Fibroblast of villous mesenchyme (primary cell): ENCODE results near the gene DIMT1. TPM values are rescaled to one million over a fixed set of nuclear protein-coding genes. Genes with fewer than 3 reads are reported as not detected.

ENCODE experiments used
- DNase-seq: peaks from one replicate; pipeline ENCODE4 v3.0.0-alpha.2; 2010; ENCODE audit warnings: low read depth
- H3K4me3 ChIP-seq: 2 replicates; pipeline ENCODE4 v1.5.1; 2011; ENCODE audit warnings: low read depth, mild to moderate bottlenecking, low read length
- total RNA-seq: library from RNA; depleted of rRNA; stranded (reverse); fragments of >200 nt; gene quantifications from 2 replicates; pipeline ENCODE4 v1.2.3, GENCODE V29; 2012
- TF ChIP-seq, protein P1 (sequence below): IDR thresholded peaks from 2 replicates; pipeline ENCODE4 v1.5.1; 2012; ENCODE audit warnings: low read depth, mild to moderate bottlenecking, low read length; ENCODE audit not compliant: insufficient read depth

Gene DIMT1
- total RNA-seq, 1 donor: 47.5 TPM

DNA sequence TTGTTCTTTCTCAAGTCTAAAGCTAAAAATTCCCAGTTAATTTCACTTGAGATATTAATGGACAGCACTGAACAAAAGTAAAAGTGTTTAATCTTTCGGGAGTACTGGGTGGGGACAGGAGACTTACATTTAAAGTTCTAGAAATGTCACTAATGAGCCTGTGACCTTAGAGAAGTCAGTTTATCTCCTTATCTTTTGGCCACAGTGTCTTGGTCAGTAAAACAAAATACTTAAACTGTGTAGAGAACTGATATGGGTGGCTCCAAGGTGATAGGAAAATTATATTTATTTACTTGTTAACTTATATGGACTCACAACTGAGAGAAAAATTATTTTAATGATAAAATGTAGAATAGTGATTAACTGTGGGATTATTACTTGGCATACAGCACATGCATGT lies 17.7 kb upstream of the DIMT1 start:
- DNase-seq: no peak
- no peak overlapping the region for H3K4me3 ChIP-seq
- TF ChIP-seq, protein P1, sequence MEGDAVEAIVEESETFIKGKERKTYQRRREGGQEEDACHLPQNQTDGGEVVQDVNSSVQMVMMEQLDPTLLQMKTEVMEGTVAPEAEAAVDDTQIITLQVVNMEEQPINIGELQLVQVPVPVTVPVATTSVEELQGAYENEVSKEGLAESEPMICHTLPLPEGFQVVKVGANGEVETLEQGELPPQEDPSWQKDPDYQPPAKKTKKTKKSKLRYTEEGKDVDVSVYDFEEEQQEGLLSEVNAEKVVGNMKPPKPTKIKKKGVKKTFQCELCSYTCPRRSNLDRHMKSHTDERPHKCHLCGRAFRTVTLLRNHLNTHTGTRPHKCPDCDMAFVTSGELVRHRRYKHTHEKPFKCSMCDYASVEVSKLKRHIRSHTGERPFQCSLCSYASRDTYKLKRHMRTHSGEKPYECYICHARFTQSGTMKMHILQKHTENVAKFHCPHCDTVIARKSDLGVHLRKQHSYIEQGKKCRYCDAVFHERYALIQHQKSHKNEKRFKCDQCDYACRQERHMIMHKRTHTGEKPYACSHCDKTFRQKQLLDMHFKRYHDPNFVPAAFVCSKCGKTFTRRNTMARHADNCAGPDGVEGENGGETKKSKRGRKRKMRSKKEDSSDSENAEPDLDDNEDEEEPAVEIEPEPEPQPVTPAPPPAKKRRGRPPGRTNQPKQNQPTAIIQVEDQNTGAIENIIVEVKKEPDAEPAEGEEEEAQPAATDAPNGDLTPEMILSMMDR: no peak

DNA sequence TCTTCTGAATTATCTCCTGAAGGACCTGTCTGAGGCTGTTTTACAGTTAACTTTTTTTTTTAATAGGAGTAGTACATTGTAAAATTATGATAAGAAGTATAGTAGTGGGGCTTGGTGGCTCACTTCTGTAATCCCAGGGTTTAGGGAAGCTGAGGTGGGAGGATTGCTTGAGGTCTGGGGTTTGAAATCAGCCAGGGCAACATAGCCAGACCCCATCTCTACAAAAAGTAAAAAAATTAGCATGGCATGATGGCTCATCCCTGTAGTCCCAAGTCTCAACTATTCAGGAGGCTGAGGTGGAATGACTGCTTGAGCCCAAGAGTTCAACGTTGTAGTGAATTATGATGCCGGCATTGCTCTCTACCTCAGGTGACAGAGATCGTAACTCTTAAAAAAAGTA lies 15.9 kb upstream of the DIMT1 start:
- TF ChIP-seq, protein P1: no peak
- DNase-seq: no peak
- H3K4me3 ChIP-seq: no peak overlapping the region

DNA sequence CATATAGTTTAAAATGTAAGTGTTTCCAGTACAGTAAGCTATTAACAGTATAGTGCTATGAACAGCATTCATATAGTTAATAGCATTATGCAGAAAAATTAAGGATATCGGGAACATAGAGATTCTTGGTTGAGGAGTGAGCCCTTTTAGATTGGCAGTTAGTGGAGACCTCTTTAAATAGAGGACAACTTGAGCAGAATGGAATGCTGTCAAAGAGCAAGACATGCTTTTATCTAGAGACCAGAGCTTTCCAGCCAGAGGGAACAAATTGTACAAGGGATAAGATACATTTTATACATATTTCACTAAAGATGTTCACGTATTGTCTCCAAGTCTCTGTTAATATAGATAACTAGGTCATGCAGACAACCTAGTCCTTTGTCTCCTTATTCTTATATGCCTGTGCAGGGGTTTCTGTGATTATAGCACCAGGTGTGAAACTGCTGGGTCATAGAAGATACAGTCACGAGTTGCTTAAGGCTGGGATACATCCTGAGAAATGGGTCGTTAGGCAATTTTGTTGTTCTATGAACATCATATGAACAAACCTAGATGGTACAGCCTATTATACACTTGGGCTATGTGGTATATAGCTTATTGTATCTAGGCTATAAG lies 14.9 kb upstream of the DIMT1 start:
- no peak overlapping the region for H3K4me3 ChIP-seq
- TF ChIP-seq, protein P1: no peak
- no peak for DNase-seq

DNA sequence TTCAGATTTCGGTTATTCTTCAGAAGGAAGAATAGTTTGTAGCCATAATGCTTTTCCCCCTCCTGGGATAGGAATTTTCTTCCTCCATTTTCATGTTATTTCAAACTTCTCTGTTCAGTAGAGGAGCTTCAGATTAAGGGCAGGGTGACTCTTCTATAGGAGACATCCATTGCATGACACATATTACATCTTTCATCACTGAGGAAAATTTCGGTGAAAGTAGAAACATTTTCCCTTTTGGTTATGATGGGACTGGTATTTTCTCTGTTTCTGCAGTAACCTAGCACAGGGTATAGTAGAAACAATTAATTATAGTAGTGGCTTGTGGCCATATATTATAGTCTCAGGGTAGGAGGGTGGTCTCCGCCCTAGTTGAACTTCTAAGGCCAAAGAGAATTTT lies 10.0 kb upstream of the DIMT1 start:
- no peak for DNase-seq
- peak overlapping the region; percentile 95 for H3K4me3 ChIP-seq
- TF ChIP-seq, protein P1: no peak

DNA sequence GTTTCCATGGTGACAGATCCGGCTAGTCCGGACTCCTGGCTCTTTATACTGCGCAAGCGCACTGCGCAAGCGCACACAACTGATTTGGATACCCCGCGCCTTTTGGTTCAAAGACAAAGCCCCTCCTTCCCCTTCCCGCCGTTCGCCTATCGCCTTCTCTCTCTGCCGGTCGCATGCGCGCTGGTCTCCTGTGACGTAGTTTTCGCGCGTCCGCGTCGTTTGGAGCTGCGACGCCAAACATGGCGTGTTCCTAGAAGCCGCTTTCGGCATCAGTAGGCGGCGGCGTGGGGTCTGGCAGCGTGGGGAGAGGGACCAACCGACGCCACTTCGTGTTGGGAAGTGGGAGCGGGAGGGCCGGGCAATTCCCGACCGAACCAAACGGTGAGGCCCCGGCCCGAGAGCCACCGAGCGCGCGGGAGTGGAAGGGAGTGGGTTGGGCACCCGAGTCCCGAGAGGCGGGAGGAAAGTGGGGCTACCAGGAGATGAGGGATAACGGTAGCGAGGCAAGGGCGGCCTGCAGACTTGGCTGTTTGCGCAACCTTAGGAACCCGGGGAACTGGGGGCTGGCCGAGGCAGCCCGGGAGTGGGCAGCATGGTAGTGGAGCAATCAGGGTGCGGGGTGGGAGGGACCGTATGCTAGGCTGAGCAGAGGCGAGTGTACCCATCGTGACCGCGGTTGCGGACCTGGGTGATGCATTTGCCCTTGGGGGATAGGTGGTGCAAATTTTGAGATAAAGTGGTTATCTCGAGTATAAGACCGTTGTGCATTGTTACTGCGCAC lies 9.0 kb upstream of the DIMT1 start, which contains the start of gene IPO11:
Gene IPO11, plus strand, starts transcription at position 215 of the 781 bp plus-strand sequence. CDS start 24,517 bp downstream, outside the sequence.
- peak within 1 kb of the TSS; percentile 95 for H3K4me3 ChIP-seq
- peak; percentile 99 for DNase-seq
- TF ChIP-seq, protein P1: no peak

DNA sequence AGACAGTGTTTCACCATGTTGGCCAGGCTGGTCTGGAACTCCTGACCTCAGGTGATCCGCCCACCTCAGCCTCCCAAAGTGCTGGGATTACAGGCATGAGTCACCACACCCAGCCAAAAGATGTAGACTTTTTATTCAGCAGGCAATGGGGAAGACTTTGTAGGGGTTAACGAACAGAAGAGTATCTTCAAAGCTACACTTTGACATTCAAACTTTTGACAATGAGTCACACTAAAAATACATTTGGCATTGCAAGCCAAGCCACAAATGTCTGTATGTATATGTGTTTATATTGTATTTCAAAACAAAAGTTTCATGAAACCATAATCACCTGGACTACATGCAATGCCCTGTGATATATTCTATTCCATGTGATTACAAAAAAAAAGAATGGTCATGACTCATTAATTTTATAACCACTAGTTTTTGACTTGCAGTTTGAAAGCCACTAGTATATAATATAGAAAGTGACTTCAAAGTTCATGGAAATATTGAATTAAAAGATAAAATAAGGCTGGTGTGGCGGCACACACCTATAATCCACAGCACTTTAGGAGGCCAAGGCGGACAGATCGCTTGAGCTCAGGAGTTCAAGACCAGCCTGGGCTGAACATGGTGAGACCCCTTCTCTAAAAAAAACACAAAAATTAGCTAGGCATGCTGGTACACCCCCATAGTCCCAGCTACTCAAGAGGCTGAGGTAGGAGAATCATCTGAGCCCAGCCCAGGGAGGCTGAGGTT lies 8.3 kb downstream of the DIMT1 start:
- TF ChIP-seq, protein P1: no peak
- peak; percentile 27 for DNase-seq
- no peak overlapping the region for H3K4me3 ChIP-seq
